Right renal pelvis (tissue), 4 donors: ENCODE measurements around the gene EGR1. TPM values are rescaled to one million over a fixed set of nuclear protein-coding genes. Genes with fewer than 3 reads are reported as not detected.

Experiments
- DNase-seq, 4 donors: peaks; one replicate each; pipeline ENCODE4 v3.0.0-alpha.2; 2013; ENCODE audit warnings: low read depth in 4 of 4, low spot score in 3 of 4, missing footprints in 1 of 4
- polyA plus RNA-seq, 4 donors: library from polyadenylated mRNA; unstranded; fragments of 120-200 nt; gene quantifications; one replicate each; pipeline ENCODE4 v1.2.1, GENCODE V29; 2013; ENCODE audit not compliant: insufficient read length in 4 of 4

The EGR1 gene
- polyA plus RNA-seq, 4 donors = 27.2 to 420 (median 157) TPM

GRCh38 chr5:138452720-138453119, 12.6 kb upstream of the EGR1 start:
- DNase-seq = no peak

DNA sequence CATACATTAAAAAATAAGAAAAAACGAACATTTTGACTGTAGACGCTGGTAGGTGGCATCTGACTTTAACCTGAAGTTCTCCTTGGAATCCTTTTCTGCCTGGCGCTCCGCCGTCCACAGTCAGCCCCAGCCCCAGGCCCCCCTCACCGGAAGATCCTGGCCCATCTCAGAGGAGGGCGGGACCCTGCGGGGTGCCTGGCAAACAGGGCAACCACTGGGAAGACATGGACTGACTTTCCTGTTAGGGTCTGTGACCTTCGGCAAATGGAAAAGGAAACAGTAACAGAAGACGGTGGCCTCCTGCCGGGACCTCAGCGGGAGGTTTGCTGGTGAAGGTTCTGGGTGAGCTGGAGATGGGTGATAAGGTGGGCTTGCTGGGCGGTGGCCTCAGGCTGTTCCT, 11.7 kb upstream of the EGR1 start:
- no peak for DNase-seq

- DNase-seq = no peak
These were observed 11.2 kb upstream of the EGR1 start for GRCh38 chr5:138454121-138454520.

- DNase-seq = no peak
These were observed 9.9 kb upstream of the EGR1 start for GRCh38 chr5:138455232-138455930.

GRCh38 chr5:138457531-138458275, 7.6 kb upstream of the EGR1 start:
- DNase-seq = no peak

DNA sequence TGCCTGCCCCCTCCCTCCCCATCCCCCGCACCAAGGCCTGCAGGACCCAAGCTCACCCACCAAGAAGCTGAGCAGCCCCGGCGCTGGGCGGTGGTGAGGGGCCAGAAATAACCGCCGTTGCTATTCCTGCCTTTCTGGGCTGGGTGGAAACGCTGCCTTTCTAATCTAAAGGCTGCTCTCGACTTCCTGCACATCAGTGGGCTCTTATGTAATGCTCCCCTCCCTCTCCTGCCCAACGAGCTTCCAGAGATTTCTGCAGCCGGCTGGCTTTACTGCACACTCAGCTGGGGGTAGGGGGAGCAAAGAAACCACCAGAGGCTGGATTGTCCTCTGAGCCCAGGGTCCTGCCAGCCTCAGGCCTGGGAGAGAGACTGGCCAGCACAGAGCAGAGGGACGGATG, 6.9 kb upstream of the EGR1 start:
- DNase-seq = no peak

DNA sequence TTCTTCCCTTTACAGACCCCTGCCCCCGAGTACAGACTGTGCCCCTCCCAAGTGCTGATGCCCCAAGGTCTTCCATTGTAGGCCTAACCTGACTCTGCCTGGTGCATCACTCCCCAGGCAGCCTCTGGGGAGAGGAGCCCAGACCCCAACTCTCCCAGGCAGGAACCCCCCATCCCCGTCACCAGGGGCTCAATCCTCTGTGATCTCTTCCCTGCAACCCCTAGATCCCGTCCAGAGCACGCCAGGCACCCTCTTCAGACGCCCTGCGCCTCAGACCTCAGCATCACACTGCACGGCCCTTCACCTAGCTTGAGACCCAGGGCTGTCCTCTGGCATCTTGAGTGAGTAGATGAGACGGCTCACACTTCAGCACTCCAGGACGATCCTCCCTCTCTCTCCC, 6.4 kb upstream of the EGR1 start:
- no peak for DNase-seq

GRCh38 chr5:138459311-138459933, 5.9 kb upstream of the EGR1 start:
- no peak for DNase-seq

GRCh38 chr5:138460032-138460693, 5.1 kb upstream of the EGR1 start:
- no peak for DNase-seq

- no peak for DNase-seq
These were observed 3.7 kb upstream of the EGR1 start for GRCh38 chr5:138461343-138462125.

GRCh38 chr5:138463419-138464007, 1.8 kb upstream of the EGR1 start:
- peak in 1 of 4 donors; percentile 68 for DNase-seq

- peak; percentile 94 to 97 (median 94) for DNase-seq
These were observed 1.3 kb upstream of the EGR1 start for GRCh38 chr5:138464008-138464387.

DNA sequence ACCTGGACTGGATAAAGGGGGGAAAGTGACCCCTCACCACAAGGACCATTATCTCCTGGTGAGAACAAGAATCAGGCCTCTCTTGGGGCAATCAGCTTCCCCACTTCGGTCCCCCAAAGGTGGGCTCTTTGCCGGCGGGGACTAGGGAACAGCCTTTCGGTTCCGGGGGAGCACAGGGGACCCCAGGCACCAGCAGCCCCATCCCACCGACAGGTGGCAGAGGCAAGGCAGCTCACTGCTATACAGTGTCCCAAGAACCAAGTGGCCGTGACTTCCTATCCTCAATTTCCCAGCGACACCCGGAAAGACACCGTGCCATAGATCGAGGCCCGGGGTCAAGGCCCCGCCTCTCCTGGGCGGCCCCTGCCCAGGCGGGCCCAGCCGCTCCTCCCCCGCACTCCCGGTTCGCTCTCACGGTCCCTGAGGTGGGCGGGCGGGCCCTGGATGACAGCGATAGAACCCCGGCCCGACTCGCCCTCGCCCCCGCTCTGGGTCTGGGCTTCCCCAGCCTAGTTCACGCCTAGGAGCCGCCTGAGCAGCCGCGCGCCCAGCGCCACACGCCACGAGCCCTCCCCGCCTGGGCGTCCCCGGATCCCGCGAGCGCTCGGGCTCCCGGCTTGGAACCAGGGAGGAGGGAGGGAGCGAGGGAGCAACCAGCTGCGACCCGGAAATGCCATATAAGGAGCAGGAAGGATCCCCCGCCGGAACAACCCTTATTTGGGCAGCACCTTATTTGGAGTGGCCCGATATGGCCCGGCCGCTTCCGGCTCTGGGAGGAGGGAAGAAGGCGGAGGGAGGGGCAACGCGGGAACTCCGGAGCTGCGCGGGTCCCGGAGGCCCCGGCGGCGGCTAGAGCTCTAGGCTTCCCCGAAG, 655 bp upstream of the EGR1 start:
- DNase-seq = peak; percentile 98 to 99 (median 99)

DNA sequence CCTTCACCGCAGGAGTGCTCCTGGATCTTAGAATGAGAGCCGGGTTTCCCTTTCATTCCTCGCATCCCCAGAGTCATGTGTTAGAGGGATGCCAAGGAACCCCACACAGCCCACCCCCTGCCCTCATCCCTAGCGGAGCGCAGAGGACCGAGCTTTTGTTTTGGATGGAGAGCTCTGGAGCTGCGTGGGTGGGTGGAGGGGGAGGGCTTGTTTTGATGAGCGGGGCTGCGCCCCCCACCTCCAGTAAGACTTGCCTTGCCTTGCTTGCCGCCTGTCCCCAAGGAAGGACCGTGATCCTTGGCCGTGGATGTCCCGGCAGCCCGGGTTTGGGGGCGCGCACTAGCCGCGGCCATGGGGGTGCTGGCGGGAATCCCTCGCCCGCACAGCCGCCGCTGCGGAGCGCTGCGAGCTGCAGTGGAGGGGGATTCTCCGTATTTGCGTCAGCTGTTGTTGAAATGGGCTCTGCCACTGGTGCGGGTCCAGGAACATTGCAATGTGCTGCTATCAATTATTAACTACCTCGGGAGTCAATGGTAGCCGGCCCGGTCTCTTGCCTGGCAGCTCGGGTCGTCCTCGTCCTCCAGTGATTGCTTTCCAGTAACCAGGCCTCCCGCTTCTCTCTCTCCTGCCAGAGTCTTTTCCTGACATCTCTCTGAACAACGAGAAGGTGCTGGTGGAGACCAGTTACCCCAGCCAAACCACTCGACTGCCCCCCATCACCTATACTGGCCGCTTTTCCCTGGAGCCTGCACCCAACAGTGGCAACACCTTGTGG, 1.0 kb downstream of the EGR1 start:
- no peak for DNase-seq

- no peak for DNase-seq
These were observed 1.8 kb downstream of the EGR1 start for GRCh38 chr5:138466900-138467710.

DNA sequence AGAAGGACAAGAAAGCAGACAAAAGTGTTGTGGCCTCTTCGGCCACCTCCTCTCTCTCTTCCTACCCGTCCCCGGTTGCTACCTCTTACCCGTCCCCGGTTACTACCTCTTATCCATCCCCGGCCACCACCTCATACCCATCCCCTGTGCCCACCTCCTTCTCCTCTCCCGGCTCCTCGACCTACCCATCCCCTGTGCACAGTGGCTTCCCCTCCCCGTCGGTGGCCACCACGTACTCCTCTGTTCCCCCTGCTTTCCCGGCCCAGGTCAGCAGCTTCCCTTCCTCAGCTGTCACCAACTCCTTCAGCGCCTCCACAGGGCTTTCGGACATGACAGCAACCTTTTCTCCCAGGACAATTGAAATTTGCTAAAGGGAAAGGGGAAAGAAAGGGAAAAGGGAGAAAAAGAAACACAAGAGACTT, 2.4 kb downstream of the EGR1 start:
- no peak for DNase-seq

- no peak for DNase-seq
These were observed 3.1 kb downstream of the EGR1 start for GRCh38 chr5:138468133-138468965.
